Activated CD4-positive, alpha-beta T cell treated with anti-CD3 and anti-CD28 coated beads, Interleukin-2, Interleukin-6, amounts not matched to agents 100 ng/mL and 50 ng/mL, durations not matched to agents 16 hours and 8 hours (primary cell): ENCODE results near the gene GDPGP1.
"Not testable (repeated sequence)": the region's sequence is repeated elsewhere in the genome, so short reads cannot be mapped to it uniquely, and the experiment has no call there.

ENCODE experiments used
- DNase-seq: peaks from one replicate; pipeline ENCODE4 v3.0.0-alpha.2; 2020

GDPGP1 gene, protein sequence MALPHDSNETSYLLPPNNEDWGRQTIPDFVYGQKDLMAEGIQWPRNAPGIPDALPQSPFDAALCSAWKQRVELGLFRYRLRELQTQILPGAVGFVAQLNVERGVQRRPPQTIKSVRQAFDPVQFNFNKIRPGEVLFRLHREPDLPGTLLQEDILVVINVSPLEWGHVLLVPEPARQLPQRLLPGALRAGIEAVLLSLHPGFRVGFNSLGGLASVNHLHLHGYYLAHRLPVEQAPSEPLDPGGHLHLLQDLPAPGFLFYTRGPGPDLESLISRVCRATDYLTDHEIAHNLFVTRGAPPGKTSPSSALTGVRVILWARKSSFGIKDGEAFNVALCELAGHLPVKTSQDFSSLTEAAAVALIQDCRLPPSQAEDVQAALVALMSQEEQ

DNA sequence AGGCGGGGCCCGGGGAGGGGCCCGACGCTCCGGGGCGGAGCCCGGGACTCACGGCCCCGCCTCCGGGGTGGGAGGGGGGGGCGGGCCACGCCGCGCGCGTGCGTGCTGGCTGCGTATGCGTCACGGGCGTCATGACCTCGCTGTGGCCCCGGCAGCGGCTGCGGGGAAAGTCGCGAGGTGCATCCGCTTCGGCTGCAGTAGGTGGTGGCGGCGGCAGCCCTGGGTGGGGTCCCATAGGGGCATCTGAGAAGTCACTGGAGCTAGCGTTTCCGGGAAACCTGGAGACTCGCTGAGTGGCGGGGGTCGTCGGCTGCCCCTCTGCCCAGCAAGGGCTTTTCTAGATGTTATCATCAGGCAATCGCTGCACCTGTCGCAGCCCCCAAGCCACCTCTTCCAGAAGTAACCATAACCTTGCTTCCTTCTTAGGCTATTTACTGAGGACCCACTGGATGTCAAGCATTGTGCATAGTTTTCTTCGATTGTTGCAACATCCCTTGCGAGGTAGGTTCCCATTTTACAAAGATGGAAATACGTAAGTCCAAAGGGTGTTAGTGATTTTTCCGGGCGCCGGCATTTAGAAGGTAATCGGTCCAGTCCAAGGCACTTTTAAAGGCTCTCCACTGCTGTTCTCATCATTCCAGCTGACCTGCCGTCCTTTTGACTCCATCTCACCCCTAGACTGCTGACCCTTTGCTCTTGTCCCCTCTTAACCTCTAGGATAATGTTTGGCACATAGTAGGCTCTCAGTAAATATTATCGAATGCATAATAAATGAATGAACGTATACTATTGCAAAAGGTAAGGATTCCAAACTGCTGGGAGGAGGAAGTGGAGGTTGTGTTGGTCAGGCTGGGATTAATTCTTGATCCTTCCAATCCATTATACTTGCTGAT is at the start of gene GDPGP1:
GDPGP1 (plus strand) TSS at position 114 of the 893 bp plus-strand sequence. CDS start 6,700 bp downstream, outside the sequence.
- no peak for DNase-seq

DNA sequence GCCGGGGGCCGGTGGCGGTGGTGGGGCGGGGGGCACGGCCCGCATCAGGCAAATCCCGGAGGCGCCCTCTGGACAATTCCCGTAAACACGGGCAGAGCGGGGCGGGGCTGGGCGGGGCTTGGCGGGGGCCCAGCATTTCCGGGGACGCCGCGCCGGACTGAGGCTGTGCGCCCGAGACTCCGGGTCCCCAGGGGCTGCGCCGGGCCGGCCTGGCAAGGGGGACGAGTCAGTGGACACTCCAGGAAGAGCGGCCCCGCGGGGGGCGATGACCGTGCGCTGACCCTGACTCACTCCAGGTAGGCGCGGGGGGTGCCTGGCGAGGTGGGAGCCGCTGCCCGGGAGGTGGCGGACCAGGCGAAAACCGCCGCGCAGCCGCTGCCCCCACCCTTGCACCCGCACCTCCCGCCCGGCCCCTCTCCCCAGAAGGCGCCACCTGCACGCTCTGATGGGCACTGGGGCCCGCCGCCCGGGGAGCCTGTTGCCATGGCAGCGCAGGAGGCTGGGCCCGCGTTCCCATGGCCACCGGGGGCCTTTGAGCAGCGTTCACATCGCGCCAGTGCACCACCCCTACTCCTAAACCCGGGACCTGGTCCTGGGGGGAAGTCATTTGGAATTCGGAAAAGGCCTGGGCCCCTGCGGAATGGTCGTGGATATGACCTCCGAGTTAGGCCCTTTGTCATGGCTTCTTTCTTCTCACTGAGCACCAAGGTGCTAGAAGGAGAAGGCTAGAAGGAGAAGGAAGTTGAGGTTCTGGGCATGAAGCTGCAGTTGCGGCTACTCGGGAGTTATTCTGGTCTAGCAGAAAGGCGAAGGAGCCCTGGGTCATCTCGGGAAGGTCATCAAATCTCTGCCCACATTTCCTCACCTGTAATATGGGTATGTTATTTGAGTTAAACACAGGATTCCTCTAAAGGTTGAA is 49.0 kb upstream of the GDPGP1 start:
- DNase-seq, result peak; percentile 52

DNA sequence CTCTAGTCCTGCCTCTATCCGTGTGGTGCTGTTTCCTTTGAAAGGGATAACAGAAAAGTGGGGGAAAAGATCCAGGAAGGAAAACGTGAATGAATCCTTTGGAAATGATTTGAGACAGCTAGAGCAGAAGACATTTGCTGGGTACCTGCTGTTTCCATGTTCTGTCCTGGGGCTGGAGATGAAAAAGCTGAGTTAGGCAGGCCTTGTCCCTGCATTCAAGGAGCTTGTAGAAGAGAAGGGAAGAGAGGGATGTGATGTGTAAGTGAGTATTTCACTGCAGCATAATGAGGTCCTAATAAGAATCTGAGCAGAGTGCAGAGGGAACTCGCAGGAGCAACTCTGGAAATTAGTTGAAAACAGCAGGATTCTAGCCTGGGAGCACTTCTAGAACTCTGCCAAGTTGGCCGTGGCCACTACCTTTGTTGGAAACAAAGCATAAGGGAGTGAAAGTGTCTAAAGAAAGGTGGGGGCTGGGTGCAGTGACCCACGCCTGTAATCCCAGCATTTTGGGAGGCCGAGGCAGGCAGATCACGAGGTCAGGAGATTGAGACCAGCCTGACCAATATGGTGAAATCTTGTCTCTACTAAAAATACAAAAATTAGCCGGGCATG is 46.6 kb upstream of the GDPGP1 start:
- no peak for DNase-seq

DNA sequence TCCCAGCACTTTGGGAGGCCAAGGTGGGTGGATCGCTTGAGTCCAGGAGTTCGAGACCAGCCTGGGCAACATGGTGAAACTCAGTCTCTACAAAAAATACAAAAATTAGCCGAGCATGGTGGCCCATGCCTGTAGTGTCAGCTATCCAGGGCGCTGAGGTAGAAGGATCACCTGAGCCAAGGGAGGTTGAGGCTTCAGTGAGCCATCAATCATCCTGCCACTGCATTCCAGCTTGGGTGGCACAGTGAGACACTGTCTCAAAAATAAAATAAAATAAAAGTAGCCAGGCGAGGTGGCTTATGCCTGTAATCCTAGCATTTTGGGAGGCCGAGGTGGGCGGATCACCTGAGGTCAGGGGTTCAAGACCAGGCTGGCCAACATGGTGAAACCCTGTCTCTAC is 45.9 kb upstream of the GDPGP1 start:
- not testable (repeated sequence) for DNase-seq

DNA sequence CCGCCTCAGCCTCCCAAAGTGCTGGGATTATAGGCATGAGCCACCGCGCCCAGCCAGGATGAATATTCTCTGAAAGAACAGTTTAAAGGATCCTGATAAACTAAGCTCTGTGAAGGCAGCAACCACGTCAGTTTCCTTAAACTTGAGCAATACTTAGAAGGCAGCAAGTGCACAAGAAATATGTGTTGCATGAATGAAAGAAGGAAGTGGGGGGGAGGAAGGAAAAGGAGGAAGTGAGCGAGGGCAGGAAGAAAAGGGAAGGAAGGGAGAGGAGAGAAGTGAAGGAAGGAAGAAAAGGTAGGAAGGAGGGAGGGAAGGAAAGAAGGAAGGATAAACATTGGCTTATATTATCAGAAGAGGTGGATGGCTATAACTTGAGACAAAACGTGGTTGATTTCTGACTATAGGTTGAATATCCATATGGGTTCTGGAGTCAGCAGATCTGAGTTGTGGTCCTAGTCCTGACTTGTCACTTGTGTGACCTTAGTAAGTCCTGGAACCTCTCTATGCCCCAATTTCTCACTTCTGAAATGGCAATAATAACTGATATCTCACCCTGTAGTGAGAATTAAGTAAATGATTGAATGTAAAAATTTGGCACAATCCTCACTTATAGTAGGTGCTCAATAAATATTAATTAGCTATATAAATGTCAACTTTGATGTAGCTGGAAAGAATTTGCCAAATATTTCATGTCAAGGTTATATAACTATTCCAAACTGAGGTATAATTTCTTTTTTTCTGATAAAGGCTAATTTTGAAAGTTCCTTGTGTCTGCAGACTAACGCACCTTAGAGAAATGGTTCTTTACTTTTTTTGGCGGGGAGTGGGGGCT is 44.9 kb upstream of the GDPGP1 start:
- no peak for DNase-seq

DNA sequence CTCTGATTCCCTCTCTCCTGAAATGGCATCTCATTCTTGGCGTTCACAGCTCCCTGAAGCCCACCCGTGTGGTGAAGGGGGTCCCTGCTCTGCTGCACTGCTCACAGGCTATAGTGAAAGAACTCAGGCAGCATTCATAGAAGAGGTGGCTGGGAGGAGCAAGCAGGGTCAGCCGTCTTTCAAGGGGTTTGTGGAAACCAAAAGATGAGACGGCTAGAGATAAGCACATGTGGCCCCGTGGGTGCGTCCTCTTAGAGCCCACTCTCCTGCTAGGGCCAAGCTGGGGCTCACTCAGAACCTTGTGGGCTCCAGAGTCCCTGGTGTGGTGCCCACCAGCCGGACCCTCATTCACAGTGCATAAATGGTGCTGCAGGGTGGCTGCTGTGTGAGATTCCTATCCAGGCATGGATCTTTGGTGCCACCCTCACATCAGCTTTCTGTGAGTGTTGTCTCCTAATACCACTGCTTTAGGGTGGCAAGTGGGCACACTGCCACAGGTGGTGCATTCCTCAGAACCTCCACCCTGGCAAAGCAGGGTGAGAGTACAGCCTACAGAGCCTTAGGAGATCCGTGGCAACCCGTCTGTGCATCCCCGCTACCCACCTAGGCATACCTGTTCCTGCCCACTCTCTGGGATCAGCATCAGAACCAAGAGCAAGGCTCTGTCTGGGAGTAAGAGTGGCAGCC is 44.1 kb upstream of the GDPGP1 start:
- DNase-seq, result no peak

DNA sequence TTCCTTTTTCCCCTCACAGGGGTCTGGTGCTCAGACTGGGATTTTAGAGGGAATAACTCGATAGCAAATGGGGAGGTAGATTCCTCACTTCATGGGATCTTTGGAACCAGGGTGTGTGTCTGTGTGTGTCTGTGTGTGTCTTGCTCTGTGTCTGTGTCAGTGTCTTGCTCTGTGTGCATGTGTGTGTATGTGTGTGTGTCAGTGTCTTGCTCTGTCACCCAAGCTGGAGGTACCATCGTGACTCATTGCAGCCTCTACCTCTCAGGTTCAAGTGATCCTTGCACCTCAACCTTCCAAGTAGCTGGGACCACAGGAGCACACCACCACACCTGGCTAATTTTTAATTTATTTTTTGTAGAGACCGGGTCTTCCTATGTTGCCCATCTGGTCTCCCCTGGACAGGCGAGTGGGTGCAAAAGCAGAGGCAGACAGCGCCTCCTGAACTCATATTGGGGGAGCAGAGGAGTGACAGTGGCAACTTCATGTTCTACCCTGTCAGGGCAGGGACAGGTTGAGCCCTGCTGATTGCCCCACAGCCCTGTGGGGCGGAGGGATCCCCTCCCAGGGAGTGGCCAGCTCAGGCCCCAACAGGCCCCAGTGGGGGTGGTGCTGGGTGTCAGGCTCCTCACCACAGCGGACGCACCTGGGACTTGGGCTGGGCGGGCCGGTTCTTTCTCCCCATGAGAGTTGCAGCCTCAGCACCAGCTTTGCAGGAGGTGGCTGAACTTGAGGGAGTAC is 43.2 kb upstream of the GDPGP1 start:
- DNase-seq, result no peak

DNA sequence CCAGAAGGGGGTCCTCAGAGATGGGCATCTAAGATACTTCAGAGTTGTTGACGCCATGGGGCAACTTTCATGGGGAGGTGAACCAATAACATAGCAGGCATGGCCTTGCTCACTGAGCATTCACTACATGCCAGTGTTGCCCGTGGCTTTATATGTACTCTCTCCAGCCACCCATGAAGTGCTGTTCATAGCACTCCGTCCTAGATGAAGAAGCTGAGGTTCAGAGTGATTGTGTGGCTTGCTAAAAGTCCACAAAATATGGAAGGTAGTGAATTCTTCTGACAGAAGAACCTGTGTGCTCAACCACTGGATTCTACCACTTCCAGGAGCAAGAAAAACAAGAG is 42.7 kb upstream of the GDPGP1 start:
- DNase-seq, result no peak

DNA sequence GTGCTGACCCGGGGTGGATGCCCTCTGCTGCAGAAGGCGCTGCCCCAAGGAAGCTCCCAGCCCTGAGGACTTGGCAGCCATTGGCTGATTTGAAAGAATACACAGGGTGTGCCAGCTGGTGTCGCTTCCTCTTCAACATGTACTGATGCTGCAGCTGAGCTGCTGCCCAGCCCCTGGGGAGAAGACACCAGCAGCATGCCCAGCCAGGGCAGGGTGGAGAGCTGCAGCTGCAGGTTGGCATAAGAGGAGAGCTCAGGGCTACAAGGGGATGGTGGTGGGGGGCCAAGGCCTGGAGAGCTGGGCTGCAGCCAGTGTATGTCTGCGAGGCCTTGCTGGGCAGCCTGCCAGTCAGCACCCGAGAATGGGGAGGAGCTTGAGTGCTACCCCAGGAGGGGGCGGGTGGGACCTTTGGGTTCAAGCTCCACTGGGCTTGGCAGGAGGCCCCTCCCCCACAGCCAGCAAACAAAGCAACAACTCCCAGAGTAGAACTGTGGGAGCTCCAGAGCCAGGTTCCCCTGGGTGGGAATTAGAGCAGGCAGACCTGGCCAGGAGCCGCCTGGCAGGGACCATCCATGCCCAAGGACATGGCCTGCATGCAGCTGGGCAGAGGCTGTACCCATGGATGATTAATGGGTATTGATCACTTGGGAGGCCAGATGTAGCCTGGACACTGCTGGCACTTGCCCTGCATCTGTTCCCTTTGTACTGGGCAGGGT is 42.1 kb upstream of the GDPGP1 start:
- no peak for DNase-seq

DNA sequence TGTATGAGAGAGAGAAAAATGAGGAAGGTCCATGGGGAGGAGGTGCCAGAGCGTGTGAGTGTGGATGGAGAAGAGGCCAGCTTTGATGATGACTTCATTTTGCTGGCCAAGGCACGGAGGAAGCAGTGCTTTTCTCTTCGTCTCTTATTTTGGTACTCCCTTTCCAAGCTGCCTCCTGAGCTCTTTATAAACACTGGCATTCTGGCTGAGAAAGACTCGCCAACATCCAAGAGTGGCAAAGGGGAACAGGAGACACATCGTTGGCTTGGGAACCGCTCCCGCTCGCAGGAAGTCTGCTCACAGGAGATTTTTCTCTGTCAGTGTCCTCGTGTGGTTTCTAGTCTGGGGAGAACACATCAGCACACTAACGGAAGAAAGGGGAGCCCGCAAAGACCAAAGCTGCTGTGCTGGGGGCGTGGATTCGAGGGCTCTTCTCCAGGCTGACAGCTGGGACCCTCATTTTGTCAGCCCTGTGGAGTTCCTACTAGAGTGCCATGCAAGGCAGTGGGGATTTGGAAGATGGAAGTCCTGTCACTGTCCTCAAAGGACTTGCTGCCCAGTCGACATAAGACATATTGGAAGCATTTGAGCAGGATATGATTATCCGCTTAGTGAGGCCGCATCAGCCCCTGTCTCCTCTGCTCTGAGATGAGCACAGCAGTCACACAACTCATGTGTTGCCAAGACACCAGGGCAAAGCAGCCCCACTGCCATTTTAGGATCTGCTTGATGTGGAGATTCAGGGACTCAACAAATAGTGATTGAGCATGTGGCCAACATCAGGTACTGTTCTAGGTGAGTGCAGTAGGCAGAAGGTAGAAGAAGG is 40.8 kb upstream of the GDPGP1 start:
- DNase-seq, result no peak

DNA sequence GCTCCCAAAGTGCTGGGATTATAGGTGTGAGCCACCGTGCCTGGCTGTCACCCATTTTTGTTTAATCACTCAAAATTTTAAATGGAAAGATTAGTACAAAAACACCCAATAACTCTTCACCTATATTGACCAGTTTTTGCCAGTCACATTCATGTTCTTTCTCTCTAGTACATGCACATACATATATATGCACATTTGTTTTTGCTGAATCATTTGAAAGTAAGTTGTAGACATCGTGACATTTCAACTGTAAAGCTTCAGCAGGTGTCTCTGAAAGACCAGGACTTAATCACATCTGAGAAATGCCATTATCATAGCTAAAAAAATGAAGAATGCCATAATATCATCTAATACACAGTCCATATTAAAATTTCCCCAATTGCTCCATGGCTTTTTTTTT is 39.4 kb upstream of the GDPGP1 start:
- DNase-seq, result no peak

DNA sequence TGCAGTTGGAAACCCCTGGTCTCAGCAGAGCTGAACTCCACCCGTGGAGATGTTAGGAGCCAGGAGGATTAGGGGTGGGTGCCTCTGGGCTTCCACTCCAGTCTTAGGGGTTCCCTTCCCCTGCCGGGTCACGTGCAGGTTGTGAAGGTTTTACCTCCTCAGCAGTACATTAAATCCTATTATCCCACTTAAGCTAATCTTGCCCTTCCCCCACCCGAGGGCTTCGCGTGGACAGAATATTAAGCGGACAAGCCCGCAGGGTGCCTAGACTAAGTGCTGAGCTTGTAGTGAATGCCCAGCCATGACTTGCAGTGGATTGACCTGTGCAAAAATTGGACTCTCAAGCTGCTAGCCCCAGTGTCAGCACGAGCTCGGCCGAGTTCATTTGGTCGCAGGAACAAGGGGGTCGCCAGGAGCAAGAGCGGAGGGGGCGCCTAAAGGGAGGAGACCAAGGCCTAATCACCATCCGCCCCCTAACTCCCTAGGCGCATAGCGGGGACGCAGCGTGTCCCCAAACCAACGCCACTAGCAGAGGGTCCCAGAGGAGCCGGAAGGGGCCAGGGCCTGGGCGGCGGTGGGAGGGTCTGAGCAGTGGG is 33.4 kb upstream of the GDPGP1 start:
- DNase-seq, result no peak

DNA sequence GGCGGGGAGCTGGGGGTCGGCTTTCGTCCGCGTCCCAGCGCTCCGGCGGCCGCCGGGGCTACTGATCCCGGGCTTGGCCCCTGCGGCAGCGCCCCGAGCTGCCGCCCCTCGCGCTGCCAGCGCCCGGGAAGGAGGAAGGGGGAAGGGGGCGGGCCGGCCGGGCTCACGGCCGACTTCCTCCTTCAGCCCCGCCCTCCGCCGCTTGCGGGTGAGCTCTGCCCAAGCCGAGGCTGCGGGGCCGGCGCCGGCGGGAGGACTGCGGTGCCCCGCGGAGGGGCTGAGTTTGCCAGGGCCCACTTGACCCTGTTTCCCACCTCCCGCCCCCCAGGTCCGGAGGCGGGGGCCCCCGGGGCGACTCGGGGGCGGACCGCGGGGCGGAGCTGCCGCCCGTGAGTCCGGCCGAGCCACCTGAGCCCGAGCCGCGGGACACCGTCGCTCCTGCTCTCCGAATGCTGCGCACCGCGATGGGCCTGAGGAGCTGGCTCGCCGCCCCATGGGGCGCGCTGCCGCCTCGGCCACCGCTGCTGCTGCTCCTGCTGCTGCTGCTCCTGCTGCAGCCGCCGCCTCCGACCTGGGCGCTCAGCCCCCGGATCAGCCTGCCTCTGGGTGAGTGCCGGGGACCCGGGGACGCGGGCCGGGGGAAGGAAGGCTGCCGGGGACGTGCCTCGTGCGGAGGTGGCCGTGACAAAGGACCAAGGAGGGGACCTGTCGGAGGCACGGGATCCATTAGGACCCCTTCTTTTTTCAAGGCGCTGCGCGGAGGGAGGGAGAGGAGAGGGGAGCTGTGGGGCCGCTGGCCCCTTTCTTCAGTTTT is 32.7 kb upstream of the GDPGP1 start, which contains the start of gene SEMA4B:
SEMA4B (plus strand) TSS at position 201 of the 814 bp plus-strand sequence; CDS start at position 450, 249 bp downstream.
- peak; percentile 75 for DNase-seq

DNA sequence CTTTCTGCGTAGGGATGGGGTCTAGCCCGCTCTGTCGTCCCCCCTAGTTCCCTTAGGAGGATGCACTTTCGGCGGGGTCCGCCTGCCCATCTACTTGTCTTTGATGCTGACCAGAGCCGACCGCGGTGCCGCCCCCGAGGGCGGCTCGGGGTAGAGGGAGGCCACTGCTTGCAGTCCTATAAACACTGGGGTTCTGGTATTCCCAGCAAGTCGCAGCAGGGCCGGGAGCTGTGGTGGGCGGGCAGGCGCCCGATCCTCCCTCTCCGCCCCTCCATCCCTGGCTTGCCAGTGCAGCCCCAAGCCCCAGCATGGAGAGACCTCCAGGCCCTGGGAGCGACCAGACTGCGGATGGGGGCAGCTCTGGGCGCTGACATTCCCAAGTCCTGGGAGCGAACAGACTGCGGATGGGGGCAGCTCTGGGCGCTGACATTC is 32.0 kb upstream of the GDPGP1 start:
- no peak for DNase-seq

DNA sequence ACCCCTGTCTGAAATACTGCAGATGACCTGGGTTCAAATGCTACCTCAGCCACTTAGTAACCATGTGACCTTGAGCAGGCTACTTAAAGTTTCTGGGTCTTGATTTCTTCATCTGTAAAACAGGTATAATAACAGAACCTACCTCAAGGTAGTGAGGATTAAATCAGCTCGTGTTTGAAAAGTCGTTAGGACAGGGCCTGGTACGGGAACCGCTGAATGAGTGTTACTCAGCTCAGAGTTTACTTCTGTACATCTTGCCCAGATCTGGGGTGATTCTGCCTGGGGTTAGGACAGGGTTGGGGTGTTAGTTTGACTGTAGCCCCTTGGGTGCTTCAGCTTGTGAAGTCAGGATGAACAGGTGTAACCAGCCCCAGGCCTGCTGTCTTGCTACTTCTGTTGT is 31.1 kb upstream of the GDPGP1 start:
- DNase-seq, result no peak

DNA sequence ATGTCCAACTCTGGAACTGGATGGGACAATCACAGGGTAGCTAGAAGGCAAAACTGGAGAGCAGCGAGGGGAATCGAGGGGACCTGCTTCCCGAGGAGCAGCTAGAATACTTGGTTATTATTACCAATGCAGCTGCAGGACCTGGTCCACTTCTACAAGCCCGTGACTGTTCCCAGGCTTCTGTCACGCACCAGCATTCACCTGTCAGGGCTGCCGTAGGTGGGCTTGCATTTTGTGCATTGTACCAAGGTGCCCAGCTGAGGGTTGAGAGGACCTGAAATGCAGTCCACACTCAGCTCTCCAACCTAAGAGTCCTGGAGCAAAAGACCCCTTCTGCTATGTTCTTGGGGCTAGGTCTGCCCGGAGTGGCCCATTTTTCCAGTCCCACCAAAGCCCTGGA is 30.5 kb upstream of the GDPGP1 start:
- DNase-seq, result no peak

DNA sequence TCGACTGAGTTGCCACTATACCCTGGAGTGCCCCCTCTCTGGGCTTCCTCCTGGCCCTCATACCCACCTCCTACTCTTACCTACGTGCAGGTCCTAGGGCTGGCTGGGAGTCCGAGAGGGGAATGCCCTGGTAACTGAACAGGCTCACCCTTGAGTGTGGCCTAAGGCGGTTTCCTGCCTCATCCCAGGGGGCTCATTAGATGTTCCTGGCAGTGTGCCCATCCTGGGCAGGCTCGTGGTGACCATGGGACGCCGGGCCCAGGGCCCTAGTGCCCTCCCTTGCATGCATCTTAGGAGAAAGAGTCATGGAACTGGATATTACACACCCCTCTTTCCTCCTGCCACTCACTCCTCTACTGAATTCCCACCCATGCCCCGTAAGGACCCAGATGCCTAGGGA is 30.1 kb upstream of the GDPGP1 start:
- DNase-seq, result no peak
